GM20431 (cell line): ENCODE measurements around the gene ZBTB24.

Experiments used
- in situ Hi-C: fragments of 300-500 bp; cut with MseI, MboI; formaldehyde crosslinking; loops from one replicate; pipeline ENCODE4 v1.15.0; 2020; ENCODE audit warnings: low sequenced_read_pairs; ENCODE audit not compliant: unreplicated experiment

Gene ZBTB24

DNA sequence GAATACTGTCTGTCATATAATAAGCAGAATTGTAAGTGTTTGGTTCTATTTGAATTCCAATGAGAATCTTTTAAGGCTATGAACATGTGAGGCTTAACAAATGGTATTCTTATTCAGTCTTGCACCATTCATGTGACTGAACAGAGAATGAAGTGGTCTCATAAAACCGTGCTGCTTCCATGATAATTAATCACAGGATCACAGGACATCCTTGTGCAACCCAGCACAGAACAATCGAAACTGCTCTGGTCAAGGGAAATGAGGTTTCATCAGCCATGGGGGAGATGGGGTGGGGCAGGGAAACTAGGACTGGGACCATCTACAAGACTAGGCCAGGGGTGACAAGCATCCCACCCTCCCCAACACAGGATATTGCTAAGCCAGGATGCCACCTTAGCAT lies 48.6 kb downstream of the ZBTB24 start:
- in situ Hi-C loops: no loop called here

DNA sequence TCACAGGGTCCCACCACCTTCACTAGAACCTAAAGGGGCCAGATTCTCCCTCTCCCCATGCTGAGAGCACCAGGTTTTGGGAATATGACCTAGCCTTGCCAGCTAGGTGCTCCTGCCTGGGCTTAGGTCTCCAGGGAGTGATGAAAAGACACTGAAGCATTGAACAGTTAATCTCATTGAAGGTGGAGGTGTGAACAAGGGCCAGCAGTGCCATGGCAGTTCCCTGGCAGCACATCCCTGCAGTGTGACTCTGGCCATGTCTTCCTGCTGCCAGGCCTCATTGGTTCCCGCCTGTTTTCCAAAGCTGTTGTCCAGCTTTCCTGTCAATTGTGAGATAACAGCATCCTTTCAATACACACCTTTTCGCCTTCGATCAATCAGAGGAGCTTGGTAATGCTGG lies 53.5 kb downstream of the ZBTB24 start:
- in situ Hi-C loops: no loop called here

- in situ Hi-C loops: no loop called here
Measured at GRCh38 chr6:109428889-109429477, 54.0 kb downstream of the ZBTB24 start.

GRCh38 chr6:109424946-109425345 lies 58.1 kb downstream of the ZBTB24 start:
- in situ Hi-C loops: no loop called here

GRCh38 chr6:109421184-109421583 lies 61.8 kb downstream of the ZBTB24 start:
- in situ Hi-C loops: no loop called here

DNA sequence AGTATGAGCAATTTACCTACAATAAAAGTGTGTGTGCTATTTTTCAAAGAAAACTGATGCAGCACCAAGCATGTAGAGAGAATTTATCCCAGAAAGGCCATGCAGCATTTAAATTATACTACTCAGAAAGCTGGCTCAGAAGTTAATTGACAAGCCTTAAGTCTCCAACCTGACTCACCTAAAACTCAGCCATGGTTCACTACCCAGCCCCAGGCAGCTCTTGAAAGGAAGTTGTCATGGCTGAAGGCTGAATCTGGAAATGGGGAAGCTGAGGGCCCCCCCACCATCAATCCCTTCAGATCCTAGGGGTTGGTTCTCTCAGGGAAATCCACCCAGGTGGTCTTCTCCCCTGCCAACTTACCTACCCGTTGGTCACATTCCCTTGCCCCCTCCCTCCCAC lies 62.3 kb downstream of the ZBTB24 start:
- in situ Hi-C loops: no loop called here

GRCh38 chr6:109417646-109418045 lies 65.4 kb downstream of the ZBTB24 start:
- in situ Hi-C loops: no loop called here
